GM18498 (cell line): Measurements from ENCODE around the gene PDZRN3.

Experiments
- ATAC-seq: cut with Tn5 transposase; IDR thresholded peaks from one replicate; pipeline ENCODE4 v1.9.1; 2021; ENCODE audit warnings: mild to moderate bottlenecking, moderate library complexity; ENCODE audit not compliant: unreplicated experiment

PDZRN3 gene

DNA sequence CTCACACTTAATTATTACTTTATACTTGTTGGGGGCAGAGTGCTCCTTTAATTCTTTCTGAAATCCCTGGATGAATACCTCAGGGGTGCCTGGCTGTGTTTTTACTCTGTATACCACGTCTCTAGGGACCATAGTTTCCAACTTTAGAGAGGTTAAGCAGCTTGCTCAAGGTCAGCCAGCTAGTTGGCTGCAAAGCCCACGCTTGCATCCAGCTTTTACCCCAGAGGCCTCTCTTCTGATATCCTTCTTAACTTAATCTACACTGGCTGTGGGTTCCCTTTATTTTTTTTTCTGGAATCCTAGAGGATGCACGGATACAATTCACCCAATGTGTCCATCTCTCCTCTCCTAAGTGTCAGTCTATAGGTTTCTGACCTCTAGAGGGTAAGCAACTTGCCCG is 1.4 kb downstream of the PDZRN3 start:
- no peak for ATAC-seq

DNA sequence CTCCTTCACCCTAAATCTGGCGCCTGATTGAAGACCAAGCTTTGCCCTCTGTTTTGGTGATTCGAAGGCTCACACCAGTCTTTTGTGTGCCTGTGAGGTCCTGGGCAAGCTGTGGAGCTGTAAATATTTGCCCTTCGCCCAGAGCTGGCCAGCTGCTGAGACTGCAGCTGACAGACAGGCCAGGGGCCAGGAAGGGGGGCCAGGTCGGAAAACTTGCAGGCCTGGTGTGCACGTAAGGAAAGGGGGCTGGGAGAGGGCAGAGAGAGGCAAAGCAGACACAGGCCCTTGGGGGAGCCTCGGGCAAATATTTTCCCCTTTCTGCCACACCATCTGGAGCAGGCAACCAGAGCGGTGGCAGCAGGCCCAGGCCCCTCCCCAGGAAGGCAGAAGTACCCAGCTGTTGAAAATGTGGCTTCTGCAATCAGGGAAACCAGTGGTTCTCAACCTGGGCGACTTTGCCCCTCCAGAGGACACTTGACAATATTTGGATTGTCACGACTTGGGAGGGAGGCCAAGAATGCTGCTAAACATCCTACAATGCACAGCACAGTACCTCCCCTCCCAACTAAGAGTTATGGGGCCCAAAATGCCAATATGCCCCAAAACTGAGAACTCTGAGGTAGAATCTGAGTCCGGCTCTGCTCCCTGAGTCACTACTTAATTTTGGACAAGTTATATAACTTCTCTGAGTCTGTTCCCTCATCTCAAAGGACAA is 2.5 kb downstream of the PDZRN3 start:
- ATAC-seq = no peak

DNA sequence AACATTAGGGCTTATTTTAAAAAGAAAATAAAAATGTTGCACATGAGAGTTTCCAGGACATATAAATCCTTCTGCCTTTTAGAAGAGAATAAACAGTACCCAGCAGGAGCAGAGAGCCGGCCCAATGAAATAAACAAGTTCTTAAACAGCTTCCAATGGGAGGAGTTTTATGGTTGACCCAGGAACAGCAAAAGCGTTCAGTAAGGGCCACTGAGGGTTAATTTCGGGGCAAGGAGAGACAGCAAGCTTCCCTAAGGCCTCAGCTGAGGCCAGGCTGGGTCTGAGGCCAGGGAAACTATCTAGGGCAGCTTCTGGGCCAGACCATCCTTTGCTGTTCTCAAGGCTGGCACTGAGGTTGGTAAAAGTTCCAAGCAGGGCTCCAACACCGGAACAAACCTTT is 3.4 kb downstream of the PDZRN3 start:
- no peak for ATAC-seq

DNA sequence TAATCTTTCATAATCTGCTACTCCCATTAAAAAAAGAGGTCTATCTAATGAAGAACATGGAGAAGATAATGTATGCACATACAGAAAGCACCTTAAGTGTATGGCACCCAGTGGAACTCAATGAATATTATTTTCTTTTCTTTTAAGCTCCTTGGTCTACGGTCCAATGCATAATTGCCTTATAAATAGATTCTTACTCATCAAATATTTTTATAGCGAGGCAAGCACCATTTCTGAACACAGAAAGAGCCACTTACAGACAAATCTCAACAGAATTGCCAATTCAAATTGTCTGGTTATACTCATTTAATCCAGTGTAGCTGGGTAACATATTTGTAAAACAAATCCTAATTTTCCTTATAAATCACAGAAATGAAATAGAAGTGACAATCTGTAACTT is 6.3 kb downstream of the PDZRN3 start:
- no peak for ATAC-seq

DNA sequence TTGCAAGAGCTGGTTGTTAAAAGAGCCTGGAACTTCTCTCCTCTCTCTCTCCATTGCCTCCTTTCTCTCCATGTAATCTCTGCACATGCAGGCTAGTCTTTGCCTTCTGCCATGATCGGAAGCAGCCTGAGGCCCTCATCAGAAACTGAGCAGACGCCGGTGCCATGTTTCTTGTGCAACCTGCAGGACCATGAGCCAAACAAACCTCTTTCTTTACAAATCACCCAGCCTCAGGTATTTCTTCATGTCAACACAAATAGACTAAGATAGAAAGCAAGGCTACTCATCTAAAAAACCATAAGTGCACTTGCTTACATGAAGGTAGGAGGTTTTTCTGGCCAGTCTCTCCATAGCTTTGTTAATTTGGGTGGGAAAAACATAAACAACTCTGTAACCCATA is 8.7 kb downstream of the PDZRN3 start:
- no peak for ATAC-seq

DNA sequence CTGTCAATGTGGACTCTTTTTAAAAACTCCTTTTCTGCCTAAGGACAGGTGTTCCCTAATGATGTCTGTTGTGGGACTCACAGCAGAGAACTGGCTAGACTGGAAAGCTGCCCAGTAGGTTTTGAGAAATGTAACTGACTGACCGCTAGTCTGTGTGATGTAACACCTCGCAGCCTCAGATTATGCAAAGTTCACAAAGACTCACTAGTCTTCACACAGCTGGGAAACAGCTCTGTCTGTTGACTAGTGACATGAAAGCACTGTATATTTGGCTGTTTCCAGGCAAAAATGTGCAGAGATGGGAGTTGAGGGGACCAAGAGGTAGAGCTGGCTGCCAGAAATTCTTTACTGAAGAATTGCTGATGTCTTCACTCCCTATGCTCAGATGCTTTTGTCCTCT is 10.3 kb downstream of the PDZRN3 start:
- no peak for ATAC-seq

DNA sequence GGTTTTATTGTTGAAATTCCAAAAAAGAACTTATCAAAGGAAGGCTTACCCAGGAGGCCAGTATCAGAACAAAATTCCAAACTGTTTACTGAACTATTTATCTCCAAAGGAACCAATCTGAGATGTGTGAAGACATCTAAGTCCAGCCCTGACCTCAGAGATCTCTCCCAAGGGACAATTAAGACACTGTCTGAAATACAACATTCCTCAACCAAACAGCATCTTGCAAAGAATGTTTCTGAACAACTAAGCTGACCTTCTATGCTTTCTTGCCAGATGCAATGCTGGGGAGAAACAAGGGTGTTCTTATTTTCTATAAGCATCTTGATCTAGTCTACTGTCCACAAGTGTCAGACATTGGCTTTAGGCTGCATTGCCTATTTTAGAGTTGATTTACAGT is 13.6 kb downstream of the PDZRN3 start:
- ATAC-seq = no peak

DNA sequence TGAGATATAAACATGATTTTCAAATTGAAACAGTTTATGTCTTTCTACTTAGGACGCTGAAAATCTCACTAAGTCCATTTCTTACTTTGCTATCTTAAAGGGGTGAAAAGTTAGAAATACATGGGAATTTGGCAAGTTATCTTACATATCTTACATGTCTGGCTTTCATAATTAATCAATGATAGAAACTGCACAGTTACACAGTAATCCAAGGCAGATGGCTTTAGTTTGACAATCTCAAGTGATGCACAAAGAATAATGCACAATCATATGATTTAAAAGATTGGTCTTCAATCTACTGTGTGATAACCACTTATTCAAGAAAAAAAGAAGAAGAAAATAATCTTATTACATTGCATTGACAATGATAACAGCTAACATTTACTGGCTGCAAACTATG is 14.2 kb downstream of the PDZRN3 start:
- no peak for ATAC-seq

DNA sequence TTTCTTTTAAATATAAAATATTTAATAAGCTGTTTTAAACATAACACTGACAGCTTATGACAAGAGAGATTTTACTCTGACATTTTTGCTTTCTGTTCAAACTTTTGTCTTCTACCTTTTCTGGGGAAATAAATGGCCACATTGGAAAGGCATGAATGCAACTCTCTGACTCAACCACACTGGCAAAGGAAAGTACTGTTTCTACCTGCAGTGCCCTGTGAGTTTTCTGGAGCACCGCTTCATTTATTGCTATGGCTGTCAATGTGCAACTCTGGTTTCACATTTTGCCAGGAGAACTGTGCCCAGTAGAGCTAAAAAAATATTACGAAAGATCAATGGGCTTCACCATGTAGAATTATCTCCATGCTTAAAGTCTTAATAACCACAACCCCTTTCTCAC is 15.1 kb downstream of the PDZRN3 start:
- ATAC-seq = no peak

DNA sequence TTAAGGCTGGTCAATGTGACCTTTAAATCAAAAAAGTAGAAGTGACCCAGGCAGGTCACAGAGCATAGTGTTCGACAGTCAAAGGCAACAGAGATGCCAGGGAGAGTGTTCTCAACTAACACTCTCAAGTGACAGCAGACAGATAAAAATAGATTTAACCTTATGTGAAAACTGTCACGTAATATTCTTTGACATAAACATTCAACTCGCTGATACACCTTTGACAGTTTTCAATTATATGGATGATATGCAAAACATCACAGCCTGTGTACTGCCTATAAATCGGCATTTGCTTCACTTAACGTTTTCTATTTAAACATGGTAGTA is 15.5 kb downstream of the PDZRN3 start:
- ATAC-seq = no peak

DNA sequence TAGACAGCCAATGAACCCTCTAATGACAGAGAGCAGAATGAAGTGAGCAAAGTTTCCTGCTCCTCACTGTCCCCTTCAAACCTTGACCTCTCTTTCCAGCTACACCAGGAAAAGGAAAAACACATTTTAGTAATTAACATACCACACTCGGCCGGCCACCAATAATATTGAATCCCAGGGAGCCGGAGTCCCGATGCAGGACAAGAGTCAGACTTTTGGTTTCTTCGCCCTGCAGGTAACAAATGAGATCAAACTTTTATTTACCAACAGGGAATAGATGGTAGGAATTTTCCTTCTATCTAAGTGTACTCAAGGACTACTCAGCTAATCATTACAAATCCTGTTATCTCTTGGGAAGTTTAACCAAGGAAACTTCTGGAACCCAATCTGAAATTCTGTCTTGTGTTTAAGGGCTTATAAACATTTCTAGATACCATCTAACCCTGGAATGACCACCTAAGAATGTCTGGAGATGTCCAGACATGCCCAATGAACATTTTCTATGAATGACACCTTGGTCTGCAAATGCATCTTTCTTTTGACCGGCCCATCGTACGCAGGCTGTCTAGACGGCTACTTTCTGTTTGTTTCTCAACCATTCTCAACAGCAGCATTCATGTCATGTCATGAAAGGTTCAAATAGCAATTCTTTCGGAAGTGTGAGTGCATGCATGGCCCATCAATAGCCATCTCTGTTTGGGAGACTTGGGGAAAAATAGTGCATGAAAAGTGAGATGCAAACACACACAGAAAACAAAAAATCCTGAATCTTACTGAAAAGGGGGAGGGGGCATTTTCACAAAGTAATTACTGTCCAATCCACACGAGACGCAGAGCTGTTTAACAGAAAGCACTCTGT is 16.1 kb downstream of the PDZRN3 start:
- no peak for ATAC-seq

DNA sequence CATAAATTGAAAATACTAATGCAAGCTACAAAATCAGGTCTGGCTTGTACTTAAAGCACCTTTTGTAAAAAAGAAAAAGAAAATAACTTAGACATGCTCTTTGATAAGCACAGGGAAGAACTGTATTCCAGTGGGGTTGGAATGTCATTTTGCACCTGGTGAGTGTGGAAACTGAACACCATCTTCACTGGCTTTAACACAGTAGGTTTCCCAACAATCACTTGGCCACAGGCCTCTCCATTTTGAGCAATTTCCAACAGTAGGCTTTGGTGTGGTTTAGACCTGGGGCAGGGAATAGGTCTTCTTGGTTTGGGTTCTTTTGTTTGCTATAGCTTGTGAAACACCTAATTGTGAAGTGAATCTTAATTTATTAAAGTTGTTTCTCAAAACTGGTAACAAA is 18.9 kb downstream of the PDZRN3 start:
- ATAC-seq = no peak

DNA sequence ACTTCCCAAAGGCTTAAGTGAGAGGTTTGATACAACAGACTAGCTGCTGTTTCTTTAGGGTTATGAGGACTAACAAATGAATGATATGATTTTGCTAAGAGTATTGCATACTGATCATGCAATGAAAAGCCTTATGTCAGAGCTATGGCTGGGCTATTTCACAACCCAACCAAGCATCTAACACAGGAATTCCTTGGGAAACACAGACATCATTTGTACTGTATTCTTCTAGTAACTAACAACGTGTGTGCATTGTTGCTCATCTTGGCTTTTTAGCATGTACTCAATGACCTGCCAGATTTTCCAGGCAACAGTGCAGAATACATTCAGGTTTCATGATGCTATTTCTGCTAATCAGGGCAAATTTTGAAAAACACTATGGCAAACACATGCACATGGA is 19.3 kb downstream of the PDZRN3 start:
- ATAC-seq = no peak

DNA sequence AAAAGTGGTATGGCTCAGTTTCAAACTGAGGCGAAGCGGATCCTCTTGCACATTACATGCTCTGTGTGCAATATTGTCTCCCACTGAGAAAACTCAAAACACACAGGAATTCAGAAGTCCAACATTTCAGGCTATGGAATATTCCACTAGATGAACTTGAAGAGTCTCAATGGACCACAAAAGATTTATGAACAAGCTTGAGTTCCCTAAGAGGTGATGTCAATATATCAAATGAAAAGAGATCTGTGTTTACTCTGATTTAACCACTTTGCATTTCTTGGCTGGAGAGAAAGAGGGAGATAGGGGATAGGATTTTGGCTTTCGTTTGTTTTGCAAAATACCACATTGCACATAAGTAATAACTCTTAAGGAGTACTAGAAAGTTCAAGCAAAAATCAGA is 20.3 kb downstream of the PDZRN3 start:
- ATAC-seq = no peak

DNA sequence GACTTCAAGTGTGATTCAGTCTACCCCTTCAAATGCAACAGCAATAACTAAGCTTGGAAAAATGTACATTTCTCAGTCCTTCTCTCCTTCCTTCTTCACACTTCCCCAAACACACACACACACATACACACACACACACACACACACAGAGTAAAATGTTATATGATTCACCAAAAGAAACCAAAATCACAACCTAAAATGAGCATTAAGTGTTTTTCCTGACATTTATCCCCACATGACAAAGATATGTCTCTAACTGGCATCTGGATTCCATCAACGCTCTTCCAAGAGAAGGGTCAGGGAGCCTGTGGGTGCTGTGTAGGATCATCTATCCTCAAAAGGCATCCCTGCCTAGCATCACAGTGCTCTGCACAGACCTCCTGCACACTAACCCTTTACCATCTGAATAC is 21.0 kb downstream of the PDZRN3 start:
- ATAC-seq = no peak

DNA sequence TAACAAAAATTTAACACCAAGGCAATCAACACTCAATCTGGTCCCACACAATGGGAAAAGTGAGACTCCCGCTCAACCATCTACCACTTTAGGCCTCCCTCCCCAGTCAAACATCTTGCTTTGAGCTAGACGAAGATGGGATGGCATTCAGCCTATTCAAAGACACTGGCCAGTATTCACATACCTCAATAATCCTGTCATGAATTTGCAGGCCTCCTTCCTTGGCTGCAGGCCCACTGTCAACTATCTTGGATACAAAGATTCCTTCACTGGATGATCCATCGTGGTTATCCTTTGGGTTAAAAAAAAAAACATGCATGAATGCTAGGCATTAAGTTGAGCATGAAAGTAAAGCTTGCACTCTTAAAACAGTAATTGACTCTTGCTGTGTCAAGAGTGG is 22.6 kb downstream of the PDZRN3 start:
- ATAC-seq = no peak

DNA sequence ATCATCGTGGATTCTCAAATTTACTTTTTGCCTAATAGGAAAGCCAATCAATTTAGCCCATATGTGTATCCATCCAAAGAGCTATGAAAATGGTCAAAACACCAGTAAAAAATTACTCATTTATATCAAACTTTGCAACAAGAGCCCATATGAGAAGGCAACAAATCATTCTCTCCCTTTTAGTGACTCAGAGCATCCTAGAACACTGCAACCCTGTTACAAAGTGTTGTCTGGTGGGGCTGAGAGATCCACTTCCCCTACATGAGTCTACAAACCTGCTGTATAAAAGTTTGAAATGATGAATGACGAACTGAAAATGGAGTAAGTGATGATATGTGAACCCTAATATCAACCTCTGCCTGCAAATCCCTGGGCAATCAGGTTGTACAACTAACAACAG is 23.3 kb downstream of the PDZRN3 start:
- ATAC-seq = no peak

DNA sequence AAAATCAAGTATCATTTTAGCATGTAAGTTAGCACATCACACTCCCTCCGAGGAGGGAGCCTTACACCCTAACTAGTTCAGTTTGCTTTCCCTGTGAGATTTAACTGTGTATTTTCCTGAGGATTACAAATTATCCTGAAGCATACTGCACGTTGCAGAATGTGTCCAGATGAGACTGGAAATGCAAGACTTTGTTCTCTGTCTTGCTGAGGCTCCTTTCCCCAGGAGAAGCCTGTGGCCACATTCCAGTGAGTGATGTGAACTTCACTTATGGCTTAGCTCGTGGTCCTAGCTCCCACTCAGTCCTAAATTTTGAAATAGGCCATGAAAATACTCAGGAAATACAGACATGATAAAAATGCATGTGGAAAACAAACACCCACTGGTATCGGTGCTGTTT is 23.7 kb downstream of the PDZRN3 start:
- ATAC-seq = no peak

DNA sequence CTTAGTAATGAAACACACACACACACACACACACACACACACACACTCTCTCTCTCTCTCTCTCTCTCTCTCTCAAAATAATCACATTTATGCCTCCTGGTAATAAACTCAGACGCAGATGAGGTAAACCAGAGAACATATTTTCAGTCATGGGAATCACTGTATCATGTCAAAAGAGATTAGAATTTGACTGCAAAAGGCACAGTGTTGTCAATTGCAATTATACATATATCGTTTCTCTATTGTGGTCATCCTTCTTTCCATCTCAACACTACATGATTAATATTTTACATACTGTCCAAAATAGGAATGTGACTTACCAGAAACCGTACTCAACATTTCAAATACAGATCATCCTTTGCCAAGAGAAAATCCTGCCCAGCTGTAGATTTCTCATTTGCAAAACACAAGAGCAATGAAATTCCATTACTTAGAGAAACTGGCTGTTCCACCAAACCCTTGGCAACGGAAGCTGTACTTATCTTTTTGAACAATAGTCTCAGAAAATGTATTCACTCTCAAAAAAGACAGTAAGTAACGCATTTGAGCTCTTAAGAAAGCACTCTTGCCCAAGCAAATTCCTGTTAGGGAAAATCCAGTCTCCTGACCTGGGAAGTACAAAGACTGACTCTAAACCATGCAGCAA is 24.3 kb downstream of the PDZRN3 start:
- no peak for ATAC-seq

DNA sequence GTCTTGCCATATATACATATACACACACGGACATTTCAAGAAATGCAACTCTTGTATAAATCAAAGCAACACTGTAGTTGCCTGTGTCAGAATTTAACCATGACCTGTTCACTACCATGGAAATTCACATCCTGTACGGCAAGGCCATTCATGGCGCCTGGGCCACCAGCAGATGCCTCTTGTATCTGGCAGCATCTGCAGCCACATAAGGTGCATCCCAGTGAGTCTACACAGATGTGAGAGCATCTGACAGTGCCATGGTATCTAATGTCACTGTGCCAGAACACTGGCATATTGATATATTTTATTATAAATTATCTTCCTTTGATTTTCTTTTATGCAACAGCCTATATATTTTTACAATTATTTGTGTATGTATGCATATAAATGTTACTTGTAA is 25.1 kb downstream of the PDZRN3 start:
- no peak for ATAC-seq

DNA sequence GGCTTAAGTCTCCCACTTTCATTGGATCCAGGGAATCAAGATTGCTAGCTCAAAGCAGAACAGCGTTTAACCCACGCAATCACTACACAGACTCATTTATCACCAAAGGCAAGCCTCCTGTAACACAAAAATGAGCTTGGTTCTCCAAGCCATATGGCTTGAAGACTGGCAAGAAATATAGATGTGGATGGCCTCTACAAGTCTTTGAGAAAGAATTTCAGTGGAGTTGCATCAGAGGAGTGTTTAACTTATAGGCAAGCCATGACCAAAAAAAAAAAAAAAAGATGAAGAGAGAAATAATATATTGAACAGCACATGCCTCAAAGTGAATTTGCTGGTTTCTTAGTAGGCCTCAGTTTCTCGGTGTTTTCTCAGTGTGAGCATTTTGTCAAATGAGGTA is 27.3 kb downstream of the PDZRN3 start:
- ATAC-seq = no peak
